GM23338 (cell line): ENCODE results near the gene NPDC1.

ENCODE experiments used
- CREB1 ChIP-seq: fragments of 250-450 bp; sonication (Bioruptor Pico); IDR thresholded peaks from 2 replicates; pipeline ENCODE4 v1.5.0; 2020; ENCODE audit warnings: low read depth, mild to moderate bottlenecking, moderate library complexity
- EZH2 ChIP-seq: fragments of 200-600 bp; sonication (generic); IDR thresholded peaks from one replicate; pipeline ENCODE4 v1.8.0; 2017; ENCODE audit warnings: antibody characterized with exemption, mild to moderate bottlenecking, low read depth; ENCODE audit not compliant: unreplicated experiment
- EZH2phosphoT487 ChIP-seq: fragments of 200-600 bp; sonication (generic); IDR thresholded peaks from one replicate; pipeline ENCODE4 v1.8.1; 2018; ENCODE audit warnings: antibody characterized with exemption; ENCODE audit not compliant: unreplicated experiment
- JUNB ChIP-seq: IDR thresholded peaks from one replicate; pipeline ENCODE4 v1.6.1; 2016; ENCODE audit warnings: antibody characterized with exemption; ENCODE audit not compliant: unreplicated experiment
- POLR2AphosphoS5 ChIP-seq: IDR thresholded peaks from 2 replicates; pipeline ENCODE4 v1.6.1; 2016; ENCODE audit warnings: antibody characterized with exemption, low read depth
- STAT1 ChIP-seq: IDR thresholded peaks from one replicate; pipeline ENCODE4 v1.6.1; 2016; ENCODE audit warnings: antibody characterized with exemption; ENCODE audit not compliant: unreplicated experiment
- ZNF331 ChIP-seq: fragments of 250-450 bp; sonication (Bioruptor Pico); IDR thresholded peaks from 2 replicates; pipeline ENCODE4 v1.5.0; 2020; ENCODE audit warnings: low read depth, mild to moderate bottlenecking, moderate library complexity
- TF ChIP-seq, protein P1 (sequence below), 2 experiments: fragments of 200-600 bp in 1 of 2; sonication (generic) in 1 of 2; conservative IDR thresholded peaks; 2 replicates each; pipeline versions ENCODE4 v1.5.1 to v1.6.1; 2016 to 2017; ENCODE audit warnings: antibody characterized with exemption in 2 of 2, low read depth in 2 of 2, mild to moderate bottlenecking in 2 of 2, moderate library complexity in 1 of 2
- TF ChIP-seq, protein P2 (sequence below): IDR thresholded peaks from one replicate; pipeline ENCODE4 v1.6.1; 2018; ENCODE audit warnings: antibody characterized with exemption; ENCODE audit not compliant: unreplicated experiment
- TF ChIP-seq, protein P3 (sequence below): fragments of 250-450 bp; sonication (Bioruptor Pico); IDR thresholded peaks from 2 replicates; pipeline ENCODE4 v1.5.0; 2020; ENCODE audit warnings: mild to moderate bottlenecking, moderate library complexity
- TF ChIP-seq, protein P4 (sequence below): IDR thresholded peaks from 2 replicates; pipeline ENCODE4 v1.6.1; 2016; ENCODE audit warnings: antibody characterized with exemption

DNA sequence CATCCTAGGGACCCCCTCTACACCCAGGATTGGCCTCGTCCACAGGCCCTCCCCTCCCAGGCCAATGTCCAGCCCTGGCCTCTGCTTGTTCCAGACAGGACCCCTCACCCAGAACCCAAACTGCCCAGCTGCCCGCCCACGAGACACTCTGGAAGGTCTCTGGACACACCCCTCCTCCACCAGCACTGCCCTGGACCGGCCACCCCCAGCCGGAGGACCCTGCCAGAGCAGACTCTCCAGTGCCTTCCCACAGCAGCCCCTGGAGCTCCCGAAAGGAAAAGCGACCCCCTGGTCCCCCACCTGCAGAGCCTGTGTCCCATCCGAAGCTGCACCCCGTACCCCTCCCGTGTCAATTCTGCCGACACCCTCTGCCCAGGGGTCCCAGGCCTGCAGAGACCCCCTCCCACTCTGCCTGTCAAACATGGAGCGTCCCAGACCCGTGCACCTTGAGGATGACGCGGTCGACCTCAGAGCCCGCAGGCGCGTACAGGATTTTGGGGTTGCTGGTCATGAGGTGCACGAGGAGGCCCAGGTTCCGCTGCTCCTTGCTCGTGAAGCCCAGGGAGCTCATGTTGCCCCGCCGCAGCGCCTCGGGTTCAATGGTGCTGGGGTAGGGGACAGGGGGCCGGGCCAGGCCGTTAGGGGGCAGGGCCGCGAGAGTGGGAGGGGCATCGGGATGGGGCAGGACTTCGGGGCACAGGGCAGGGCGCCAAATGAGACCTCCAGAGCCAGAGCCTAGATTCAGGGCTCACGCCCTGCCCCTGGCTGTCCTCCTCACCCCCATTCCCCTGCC is 25.9 kb downstream of the NPDC1 start:
- no peak for TF ChIP-seq EZH2
- TF ChIP-seq, protein P1, sequence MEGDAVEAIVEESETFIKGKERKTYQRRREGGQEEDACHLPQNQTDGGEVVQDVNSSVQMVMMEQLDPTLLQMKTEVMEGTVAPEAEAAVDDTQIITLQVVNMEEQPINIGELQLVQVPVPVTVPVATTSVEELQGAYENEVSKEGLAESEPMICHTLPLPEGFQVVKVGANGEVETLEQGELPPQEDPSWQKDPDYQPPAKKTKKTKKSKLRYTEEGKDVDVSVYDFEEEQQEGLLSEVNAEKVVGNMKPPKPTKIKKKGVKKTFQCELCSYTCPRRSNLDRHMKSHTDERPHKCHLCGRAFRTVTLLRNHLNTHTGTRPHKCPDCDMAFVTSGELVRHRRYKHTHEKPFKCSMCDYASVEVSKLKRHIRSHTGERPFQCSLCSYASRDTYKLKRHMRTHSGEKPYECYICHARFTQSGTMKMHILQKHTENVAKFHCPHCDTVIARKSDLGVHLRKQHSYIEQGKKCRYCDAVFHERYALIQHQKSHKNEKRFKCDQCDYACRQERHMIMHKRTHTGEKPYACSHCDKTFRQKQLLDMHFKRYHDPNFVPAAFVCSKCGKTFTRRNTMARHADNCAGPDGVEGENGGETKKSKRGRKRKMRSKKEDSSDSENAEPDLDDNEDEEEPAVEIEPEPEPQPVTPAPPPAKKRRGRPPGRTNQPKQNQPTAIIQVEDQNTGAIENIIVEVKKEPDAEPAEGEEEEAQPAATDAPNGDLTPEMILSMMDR (conservative IDR thresholded peaks at IDR 0.05; ENCODE audit: low read depth in 2 of 2) = no peak
- no peak for TF ChIP-seq POLR2AphosphoS5
- TF ChIP-seq EZH2phosphoT487 = no peak
- TF ChIP-seq, protein P2, sequence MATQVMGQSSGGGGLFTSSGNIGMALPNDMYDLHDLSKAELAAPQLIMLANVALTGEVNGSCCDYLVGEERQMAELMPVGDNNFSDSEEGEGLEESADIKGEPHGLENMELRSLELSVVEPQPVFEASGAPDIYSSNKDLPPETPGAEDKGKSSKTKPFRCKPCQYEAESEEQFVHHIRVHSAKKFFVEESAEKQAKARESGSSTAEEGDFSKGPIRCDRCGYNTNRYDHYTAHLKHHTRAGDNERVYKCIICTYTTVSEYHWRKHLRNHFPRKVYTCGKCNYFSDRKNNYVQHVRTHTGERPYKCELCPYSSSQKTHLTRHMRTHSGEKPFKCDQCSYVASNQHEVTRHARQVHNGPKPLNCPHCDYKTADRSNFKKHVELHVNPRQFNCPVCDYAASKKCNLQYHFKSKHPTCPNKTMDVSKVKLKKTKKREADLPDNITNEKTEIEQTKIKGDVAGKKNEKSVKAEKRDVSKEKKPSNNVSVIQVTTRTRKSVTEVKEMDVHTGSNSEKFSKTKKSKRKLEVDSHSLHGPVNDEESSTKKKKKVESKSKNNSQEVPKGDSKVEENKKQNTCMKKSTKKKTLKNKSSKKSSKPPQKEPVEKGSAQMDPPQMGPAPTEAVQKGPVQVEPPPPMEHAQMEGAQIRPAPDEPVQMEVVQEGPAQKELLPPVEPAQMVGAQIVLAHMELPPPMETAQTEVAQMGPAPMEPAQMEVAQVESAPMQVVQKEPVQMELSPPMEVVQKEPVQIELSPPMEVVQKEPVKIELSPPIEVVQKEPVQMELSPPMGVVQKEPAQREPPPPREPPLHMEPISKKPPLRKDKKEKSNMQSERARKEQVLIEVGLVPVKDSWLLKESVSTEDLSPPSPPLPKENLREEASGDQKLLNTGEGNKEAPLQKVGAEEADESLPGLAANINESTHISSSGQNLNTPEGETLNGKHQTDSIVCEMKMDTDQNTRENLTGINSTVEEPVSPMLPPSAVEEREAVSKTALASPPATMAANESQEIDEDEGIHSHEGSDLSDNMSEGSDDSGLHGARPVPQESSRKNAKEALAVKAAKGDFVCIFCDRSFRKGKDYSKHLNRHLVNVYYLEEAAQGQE = no peak
- TF ChIP-seq CREB1 (CRISPR knock-in tag) = no peak
- TF ChIP-seq, protein P3, sequence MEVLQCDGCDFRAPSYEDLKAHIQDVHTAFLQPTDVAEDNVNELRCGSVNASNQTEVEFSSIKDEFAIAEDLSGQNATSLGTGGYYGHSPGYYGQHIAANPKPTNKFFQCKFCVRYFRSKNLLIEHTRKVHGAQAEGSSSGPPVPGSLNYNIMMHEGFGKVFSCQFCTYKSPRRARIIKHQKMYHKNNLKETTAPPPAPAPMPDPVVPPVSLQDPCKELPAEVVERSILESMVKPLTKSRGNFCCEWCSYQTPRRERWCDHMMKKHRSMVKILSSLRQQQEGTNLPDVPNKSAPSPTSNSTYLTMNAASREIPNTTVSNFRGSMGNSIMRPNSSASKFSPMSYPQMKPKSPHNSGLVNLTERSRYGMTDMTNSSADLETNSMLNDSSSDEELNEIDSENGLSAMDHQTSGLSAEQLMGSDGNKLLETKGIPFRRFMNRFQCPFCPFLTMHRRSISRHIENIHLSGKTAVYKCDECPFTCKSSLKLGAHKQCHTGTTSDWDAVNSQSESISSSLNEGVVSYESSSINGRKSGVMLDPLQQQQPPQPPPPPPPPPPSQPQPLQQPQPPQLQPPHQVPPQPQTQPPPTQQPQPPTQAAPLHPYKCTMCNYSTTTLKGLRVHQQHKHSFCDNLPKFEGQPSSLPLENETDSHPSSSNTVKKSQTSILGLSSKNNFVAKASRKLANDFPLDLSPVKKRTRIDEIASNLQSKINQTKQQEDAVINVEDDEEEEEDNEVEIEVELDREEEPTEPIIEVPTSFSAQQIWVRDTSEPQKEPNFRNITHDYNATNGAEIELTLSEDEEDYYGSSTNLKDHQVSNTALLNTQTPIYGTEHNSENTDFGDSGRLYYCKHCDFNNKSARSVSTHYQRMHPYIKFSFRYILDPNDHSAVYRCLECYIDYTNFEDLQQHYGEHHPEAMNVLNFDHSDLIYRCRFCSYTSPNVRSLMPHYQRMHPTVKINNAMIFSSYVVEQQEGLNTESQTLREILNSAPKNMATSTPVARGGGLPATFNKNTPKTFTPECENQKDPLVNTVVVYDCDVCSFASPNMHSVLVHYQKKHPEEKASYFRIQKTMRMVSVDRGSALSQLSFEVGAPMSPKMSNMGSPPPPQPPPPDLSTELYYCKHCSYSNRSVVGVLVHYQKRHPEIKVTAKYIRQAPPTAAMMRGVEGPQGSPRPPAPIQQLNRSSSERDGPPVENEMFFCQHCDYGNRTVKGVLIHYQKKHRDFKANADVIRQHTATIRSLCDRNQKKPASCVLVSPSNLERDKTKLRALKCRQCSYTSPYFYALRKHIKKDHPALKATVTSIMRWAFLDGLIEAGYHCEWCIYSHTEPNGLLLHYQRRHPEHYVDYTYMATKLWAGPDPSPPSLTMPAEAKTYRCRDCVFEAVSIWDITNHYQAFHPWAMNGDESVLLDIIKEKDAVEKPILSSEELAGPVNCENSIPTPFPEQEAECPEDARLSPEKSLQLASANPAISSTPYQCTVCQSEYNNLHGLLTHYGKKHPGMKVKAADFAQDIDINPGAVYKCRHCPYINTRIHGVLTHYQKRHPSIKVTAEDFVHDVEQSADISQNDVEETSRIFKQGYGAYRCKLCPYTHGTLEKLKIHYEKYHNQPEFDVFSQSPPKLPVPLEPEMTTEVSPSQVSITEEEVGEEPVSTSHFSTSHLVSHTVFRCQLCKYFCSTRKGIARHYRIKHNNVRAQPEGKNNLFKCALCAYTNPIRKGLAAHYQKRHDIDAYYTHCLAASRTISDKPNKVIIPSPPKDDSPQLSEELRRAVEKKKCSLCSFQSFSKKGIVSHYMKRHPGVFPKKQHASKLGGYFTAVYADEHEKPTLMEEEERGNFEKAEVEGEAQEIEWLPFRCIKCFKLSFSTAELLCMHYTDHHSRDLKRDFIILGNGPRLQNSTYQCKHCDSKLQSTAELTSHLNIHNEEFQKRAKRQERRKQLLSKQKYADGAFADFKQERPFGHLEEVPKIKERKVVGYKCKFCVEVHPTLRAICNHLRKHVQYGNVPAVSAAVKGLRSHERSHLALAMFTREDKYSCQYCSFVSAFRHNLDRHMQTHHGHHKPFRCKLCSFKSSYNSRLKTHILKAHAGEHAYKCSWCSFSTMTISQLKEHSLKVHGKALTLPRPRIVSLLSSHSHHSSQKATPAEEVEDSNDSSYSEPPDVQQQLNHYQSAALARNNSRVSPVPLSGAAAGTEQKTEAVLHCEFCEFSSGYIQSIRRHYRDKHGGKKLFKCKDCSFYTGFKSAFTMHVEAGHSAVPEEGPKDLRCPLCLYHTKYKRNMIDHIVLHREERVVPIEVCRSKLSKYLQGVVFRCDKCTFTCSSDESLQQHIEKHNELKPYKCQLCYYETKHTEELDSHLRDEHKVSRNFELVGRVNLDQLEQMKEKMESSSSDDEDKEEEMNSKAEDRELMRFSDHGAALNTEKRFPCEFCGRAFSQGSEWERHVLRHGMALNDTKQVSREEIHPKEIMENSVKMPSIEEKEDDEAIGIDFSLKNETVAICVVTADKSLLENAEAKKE = no peak
- TF ChIP-seq, protein P4, sequence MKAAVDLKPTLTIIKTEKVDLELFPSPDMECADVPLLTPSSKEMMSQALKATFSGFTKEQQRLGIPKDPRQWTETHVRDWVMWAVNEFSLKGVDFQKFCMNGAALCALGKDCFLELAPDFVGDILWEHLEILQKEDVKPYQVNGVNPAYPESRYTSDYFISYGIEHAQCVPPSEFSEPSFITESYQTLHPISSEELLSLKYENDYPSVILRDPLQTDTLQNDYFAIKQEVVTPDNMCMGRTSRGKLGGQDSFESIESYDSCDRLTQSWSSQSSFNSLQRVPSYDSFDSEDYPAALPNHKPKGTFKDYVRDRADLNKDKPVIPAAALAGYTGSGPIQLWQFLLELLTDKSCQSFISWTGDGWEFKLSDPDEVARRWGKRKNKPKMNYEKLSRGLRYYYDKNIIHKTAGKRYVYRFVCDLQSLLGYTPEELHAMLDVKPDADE = no peak
- no peak for TF ChIP-seq JUNB
- TF ChIP-seq ZNF331 (CRISPR knock-in tag) = no peak
- TF ChIP-seq STAT1 = no peak
